ENCODE measurements around the gene MEX3D. TPM values are rescaled to one million over a fixed set of nuclear protein-coding genes. Genes with fewer than 3 reads are reported as not detected.

Gene MEX3D
- polyA plus RNA-seq, 1 experiment = 5.4 TPM

GRCh38 chr19:1613808-1614570 lies 45.9 kb upstream of the MEX3D start:
- Histone ChIP-seq H3K4me3 (ENCODE audit: low read depth, low read length) (no peak overlapping the region), H3K36me3 (ENCODE audit: control insufficient read depth, insufficient read depth, low read length) (peaks cover 49% of the 10 kb centered on the region), H3K27me3 (ENCODE audit: control insufficient read depth, insufficient read depth, low read length) (no peaks in the 10 kb centered on the region)
- TF ChIP-seq, protein P1, sequence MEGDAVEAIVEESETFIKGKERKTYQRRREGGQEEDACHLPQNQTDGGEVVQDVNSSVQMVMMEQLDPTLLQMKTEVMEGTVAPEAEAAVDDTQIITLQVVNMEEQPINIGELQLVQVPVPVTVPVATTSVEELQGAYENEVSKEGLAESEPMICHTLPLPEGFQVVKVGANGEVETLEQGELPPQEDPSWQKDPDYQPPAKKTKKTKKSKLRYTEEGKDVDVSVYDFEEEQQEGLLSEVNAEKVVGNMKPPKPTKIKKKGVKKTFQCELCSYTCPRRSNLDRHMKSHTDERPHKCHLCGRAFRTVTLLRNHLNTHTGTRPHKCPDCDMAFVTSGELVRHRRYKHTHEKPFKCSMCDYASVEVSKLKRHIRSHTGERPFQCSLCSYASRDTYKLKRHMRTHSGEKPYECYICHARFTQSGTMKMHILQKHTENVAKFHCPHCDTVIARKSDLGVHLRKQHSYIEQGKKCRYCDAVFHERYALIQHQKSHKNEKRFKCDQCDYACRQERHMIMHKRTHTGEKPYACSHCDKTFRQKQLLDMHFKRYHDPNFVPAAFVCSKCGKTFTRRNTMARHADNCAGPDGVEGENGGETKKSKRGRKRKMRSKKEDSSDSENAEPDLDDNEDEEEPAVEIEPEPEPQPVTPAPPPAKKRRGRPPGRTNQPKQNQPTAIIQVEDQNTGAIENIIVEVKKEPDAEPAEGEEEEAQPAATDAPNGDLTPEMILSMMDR (IDR thresholded peaks at IDR 0.05; ENCODE audit: insufficient read depth, low read depth, low read length) = no peak
- ChIA-PET POLR2A (no interaction called here), CTCF (interaction anchor here (1.0 kb wide), 1 partner anchor 58 kb away, joined by 3 read pairs; no protein-coding TSS in a partner anchor)
- no peak for DNase-seq (ENCODE audit: low read depth)

GRCh38 chr19:1613146-1613545 lies 45.0 kb upstream of the MEX3D start:
- CTCF ChIA-PET = interaction anchor here (1.0 kb wide), 1 partner anchor 58 kb away, joined by 3 read pairs; no protein-coding TSS in a partner anchor
- TF ChIP-seq, protein P1 (IDR thresholded peaks at IDR 0.05; ENCODE audit: insufficient read depth, low read depth, low read length) = no peak
- no peaks in the 10 kb centered on the region for H3K27me3 ChIP-seq (ENCODE audit: control insufficient read depth, insufficient read depth, low read length)
- H3K4me3 ChIP-seq (ENCODE audit: low read depth, low read length) = no peak overlapping the region
- DNase-seq (ENCODE audit: low read depth) = no peak
- H3K36me3 ChIP-seq (ENCODE audit: control insufficient read depth, insufficient read depth, low read length) = peaks cover 49% of the 10 kb centered on the region
- POLR2A ChIA-PET = no interaction called here

DNA sequence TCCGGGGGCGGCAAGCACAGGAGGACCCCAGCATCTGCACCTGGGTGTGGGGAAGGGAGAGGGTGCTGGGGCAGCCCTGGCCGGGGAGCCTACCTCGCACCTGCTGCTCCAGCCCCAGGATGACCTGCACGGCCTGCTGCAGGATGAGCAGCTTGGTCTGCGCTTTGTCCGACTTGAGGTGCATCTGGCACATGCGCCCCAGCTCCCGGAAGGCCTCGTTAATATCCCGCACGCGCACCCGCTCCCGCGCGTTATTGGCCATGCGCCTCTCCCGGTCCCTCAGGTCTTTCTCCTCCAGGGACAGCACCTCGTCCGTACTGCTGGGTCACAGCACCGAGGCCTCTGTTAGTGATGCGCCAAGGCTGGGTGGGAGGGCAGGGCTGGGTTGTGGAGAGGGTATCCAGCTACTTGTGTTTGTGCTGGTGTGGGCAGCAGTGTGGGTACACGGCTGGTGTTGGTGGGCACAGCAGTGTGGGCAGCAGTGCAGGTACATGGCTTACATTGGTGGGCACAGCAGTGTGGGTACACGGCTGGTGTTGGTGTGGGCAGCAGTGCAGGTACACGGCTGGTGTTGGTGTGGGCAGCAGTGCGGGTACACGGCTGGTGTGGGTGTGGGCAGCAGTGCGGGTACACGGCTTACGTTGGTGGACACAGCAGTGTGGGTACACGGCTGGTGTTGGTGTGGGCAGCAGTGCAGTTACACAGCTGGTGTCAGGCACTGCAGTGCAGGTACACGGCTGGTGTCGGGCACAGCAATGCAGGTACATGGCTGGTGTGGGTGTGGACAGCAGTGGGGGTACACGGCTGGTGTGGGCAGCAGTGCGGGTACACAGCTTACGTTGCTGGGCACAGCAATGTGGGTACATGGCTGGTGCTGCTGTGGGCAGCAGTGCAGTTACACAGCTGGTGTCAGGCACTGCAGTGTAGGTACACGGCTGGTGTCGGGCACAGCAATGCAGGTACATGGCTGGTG lies 44.3 kb upstream of the MEX3D start:
- peaks cover 47% of the 10 kb centered on the region for H3K36me3 ChIP-seq (ENCODE audit: control insufficient read depth, insufficient read depth, low read length)
- H3K4me3 ChIP-seq (ENCODE audit: low read depth, low read length) = no peak overlapping the region
- TF ChIP-seq, protein P1 (IDR thresholded peaks at IDR 0.05; ENCODE audit: insufficient read depth, low read depth, low read length) = no peak
- no peak for DNase-seq (ENCODE audit: low read depth)
- CTCF ChIA-PET = interaction anchor here (1.0 kb wide), 1 partner anchor 59 kb away, joined by 3 read pairs; no protein-coding TSS in a partner anchor
- POLR2A ChIA-PET = no interaction called here
- H3K27me3 ChIP-seq (ENCODE audit: control insufficient read depth, insufficient read depth, low read length) = no peaks in the 10 kb centered on the region

GRCh38 chr19:1611353-1611752 lies 43.2 kb upstream of the MEX3D start:
- CTCF ChIA-PET = no interaction called here
- TF ChIP-seq, protein P1 (IDR thresholded peaks at IDR 0.05; ENCODE audit: insufficient read depth, low read depth, low read length) = no peak
- DNase-seq (ENCODE audit: low read depth) = no peak
- POLR2A ChIA-PET = no interaction called here
- Histone ChIP-seq H3K27me3 (ENCODE audit: control insufficient read depth, insufficient read depth, low read length) (no peaks in the 10 kb centered on the region), H3K4me3 (ENCODE audit: low read depth, low read length) (no peak overlapping the region), H3K36me3 (ENCODE audit: control insufficient read depth, insufficient read depth, low read length) (peaks cover 45% of the 10 kb centered on the region)

GRCh38 chr19:1610579-1610978 lies 42.5 kb upstream of the MEX3D start:
- Histone ChIP-seq H3K36me3 (ENCODE audit: control insufficient read depth, insufficient read depth, low read length) (peaks cover 45% of the 10 kb centered on the region), H3K4me3 (ENCODE audit: low read depth, low read length) (no peak overlapping the region), H3K27me3 (ENCODE audit: control insufficient read depth, insufficient read depth, low read length) (no peaks in the 10 kb centered on the region)
- TF ChIP-seq, protein P1 (IDR thresholded peaks at IDR 0.05; ENCODE audit: insufficient read depth, low read depth, low read length) = no peak
- DNase-seq (ENCODE audit: low read depth) = no peak
- ChIA-PET POLR2A (no interaction called here), CTCF (interaction anchor here (1.1 kb wide), 1 partner anchor 14 kb away, joined by 3 read pairs; no protein-coding TSS in a partner anchor)
